ENCODE results near the gene ZNRD2.

Gene ZNRD2

GRCh38 chr11:65611758-65612603 lies 41.7 kb downstream of the ZNRD2 start:
- DNase-seq: no peak

- no peak for DNase-seq
These were observed 42.4 kb downstream of the ZNRD2 start for GRCh38 chr11:65612691-65613090.

- no peak for DNase-seq
These were observed 43.0 kb downstream of the ZNRD2 start for GRCh38 chr11:65613091-65613928.

- peak; percentile 99 for DNase-seq
These were observed 45.1 kb downstream of the ZNRD2 start, which contains the start of gene PCNX3 for GRCh38 chr11:65615229-65615949. Gene PCNX3 (plus strand): TSS chr11:65615776. CDS start chr11:65616312, 536 bp downstream.

GRCh38 chr11:65615950-65616574 lies 45.8 kb downstream of the ZNRD2 start:
- no peak for DNase-seq

GRCh38 chr11:65616575-65617001 lies 46.3 kb downstream of the ZNRD2 start:
- no peak for DNase-seq

- DNase-seq: no peak
These were observed 47.0 kb downstream of the ZNRD2 start for GRCh38 chr11:65617136-65617850.

GRCh38 chr11:65617990-65618751 lies 47.9 kb downstream of the ZNRD2 start:
- no peak for DNase-seq

GRCh38 chr11:65618763-65619162 lies 48.5 kb downstream of the ZNRD2 start:
- DNase-seq: no peak

GRCh38 chr11:65619281-65619928 lies 49.1 kb downstream of the ZNRD2 start:
- DNase-seq: no peak

- no peak for DNase-seq
These were observed 50.4 kb downstream of the ZNRD2 start for GRCh38 chr11:65620666-65621065.

- no peak for DNase-seq
These were observed 51.2 kb downstream of the ZNRD2 start for GRCh38 chr11:65621460-65621859.

All from NCI-H1694 (cell line).